ENCODE results near the gene BAZ2B.
A peak's percentile ranks its signal among the peaks of the same experiment; 100 is the strongest.

BAZ2B gene

GRCh38 chr2:159531475-159531874 is 84.9 kb downstream of the BAZ2B start:
- no peak for DNase-seq

- DNase-seq, result no peak
Measured at GRCh38 chr2:159526433-159526832, 89.9 kb downstream of the BAZ2B start.

- DNase-seq, result no peak
Measured at GRCh38 chr2:159525012-159525411, 91.3 kb downstream of the BAZ2B start.

DNA sequence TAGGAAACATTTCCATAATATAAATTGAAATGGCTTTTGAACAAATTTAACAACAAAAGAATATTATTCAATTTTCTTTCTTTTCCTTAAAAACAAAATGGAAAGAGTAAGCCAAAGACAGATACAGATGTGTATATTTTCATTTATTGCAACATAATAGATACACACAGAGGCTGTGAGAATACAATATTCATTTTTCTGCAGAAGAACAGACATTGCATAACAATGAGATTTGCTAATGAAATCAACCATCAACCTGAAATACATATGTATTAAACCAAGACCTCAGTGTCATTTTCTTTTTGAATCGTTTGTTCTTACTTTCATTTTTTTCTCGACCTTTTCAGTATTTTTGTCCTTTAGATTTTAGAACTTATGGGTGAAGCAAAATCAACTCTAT is 95.1 kb downstream of the BAZ2B start:
- DNase-seq, result no peak

GRCh38 chr2:159518321-159519005 is 97.9 kb downstream of the BAZ2B start:
- no peak for DNase-seq

- peak; percentile 74 for DNase-seq
Measured at GRCh38 chr2:159516241-159516758, 100.0 kb downstream of the BAZ2B start.

DNA sequence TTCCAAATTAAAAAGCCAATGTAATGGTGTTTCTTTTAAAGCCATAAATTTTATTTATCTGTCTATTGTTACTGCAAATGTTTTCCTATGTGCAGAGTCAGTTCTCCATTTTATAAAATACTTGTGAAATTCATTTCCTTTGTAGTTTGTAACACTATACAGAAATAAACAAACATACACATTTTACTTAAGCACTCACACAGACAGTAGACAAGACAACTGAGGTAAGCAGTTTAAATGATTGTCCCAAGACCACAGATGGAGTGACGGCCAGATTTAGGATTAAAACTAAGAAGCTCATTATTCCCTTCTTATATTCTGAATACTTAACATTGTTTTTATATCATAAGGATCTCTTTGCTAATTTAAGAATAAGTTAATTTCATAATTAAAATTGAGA is 100.9 kb downstream of the BAZ2B start:
- no peak for DNase-seq

DNA sequence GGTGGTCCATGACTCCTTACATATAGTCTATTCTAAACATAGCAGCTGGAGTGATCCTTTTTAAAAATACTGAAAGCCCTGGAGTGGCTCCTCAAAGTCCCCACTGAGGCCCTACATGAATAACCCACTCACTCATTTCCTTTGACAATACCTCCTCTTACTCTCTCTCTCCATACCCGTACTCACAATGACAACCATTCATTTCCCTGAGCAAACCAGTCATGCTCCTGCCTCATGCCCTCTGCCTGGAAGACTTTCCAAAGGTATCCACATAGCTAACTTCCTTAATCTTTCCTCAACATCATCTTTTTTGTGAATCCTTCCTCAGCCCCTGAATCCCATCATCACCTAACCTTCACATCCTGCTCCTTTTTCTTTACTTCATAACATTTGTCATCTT is 102.6 kb downstream of the BAZ2B start:
- DNase-seq, result no peak

GRCh38 chr2:159508140-159508539 is 108.2 kb downstream of the BAZ2B start:
- no peak for DNase-seq

- DNase-seq, result no peak
Measured at GRCh38 chr2:159506764-159507440, 109.4 kb downstream of the BAZ2B start.

DNA sequence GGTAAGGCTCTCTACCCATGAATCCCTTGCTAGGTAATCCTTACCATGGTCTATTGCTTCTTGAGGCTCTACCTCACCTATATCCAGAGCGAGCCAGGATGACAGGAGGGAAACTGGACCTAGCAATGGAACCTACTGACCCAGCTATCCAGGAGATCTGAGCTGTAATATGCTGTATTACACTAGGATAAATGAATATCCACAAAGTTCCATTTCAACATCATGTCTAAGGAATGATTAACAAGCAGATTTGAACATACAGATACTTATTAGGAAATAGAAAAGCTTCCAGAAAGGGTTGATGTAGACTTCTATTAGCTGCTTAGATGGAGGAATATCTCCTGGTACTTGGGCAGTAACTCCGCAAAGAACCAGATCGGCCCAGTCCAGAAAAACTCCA is 110.1 kb downstream of the BAZ2B start:
- DNase-seq, result no peak

GRCh38 chr2:159505196-159505595 is 111.2 kb downstream of the BAZ2B start:
- DNase-seq, result no peak

DNA sequence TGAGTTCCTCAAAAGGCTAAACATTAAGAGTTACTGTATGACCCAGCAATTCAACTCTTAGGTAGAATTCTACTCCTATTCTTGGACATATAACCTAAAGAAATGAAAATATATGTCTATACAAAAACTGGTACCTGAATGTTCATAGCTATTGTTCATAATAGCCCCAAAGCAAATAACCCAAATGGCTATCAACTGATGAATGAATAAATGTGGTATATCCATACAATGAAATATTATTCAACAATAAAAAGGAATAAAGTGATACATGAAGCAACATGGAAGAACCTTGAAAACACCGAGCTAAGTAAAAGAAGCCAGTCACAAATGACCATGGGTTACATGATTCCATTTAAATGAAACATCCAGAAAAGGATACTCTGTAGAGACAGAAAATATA is 114.6 kb downstream of the BAZ2B start:
- DNase-seq, result no peak

DNA sequence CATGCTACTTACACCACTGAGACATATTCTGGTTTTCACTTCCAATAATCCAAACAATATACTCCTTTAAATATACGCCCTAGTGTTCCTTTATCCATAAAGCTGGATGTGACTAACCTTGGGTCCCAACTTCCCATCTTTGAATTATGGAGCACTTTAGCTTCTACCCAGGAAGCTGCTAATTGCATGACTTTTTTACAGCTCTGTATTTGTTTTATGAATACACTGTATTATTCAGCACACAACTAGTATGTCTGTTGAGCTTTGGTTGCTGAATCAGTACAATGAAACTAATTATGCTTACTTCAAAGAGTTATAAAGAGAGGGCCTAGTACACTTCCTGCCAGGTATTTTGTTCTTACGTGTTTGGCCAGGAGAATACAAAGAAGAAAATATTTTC is 118.5 kb downstream of the BAZ2B start:
- DNase-seq, result no peak

GRCh38 chr2:159497256-159497655 is 119.1 kb downstream of the BAZ2B start:
- no peak for DNase-seq

- DNase-seq, result no peak
Measured at GRCh38 chr2:159489476-159489875, 126.9 kb downstream of the BAZ2B start.

DNA sequence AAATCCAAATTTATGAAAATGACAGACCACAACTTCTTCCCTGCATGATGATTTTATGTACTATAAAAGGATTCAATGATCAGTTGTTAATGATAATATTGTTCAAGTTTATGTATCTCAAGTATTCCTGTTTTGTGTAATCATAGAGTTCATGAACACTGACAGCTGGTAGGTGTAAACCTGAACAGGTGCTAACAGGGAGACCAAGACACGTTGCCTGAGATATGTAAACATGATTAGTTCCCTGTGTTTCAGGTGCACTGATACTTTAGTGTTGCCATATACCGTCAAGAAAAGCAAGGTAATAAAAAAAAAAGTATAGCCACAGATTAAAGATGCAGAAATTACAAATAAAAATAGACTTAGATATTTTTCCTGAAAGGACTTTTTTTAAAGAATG is 131.8 kb downstream of the BAZ2B start:
- no peak for DNase-seq

- no peak for DNase-seq
Measured at GRCh38 chr2:159476329-159476728, 140.0 kb downstream of the BAZ2B start.

DNA sequence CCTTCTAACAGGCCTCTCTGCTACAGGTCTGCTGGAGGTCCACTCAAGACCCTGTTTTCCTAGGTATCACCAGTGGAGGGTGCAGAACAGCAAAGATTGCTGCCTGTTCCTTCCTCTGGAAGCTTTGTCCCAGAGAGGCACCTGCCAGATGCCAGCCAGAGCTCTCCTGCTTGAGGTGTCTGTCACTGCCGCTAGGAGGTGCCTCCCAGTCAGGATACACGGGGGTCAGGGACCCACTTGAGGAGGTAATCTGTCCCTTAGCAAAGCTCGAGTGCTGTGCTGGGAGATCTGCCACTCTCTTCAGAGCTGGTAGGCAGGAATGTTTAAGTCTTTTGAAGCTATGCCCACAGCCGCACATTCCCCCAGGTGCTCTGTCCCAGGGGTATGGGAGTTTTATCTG is 140.6 kb downstream of the BAZ2B start:
- DNase-seq, result no peak

DNA sequence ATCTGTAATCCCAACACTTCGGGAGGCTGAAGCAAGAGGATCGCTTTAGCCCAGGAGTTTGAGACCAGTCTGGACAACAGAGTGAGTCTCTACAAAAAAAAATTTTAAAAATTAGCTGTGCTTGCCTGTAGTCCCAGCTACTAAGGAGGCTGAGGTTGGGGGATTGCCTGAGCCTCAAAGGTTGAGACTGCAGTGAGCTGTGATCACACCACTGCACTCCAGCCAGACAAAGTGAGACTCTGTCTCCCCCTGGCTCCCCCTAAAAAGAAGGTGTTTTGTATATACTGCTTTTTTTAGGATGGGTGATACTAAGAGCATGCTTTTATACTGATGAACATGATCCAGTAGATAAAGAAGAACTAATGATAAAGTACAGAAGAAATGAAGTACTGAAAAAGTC is 145.0 kb downstream of the BAZ2B start:
- no peak for DNase-seq

DNA sequence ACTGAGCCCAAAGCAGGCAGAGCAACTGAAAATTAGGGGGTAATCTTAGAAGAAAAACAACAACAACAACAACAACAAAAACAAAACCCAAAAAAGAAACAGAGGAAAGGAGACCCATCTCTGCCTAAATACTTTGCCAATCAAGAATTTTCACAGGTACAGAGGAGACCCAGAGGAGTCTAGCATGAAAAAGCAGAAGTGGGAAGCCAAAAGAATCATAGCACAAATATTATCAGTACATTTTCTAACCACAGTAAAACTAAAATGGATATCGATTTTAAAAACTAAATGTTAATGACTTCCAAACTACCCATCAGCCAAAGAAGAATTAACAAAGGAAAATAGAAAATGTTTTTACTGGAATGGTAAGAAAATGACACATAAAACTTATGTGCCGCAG is 148.1 kb downstream of the BAZ2B start:
- DNase-seq, result no peak

GRCh38 chr2:159462961-159463360 is 153.4 kb downstream of the BAZ2B start:
- DNase-seq, result no peak

DNA sequence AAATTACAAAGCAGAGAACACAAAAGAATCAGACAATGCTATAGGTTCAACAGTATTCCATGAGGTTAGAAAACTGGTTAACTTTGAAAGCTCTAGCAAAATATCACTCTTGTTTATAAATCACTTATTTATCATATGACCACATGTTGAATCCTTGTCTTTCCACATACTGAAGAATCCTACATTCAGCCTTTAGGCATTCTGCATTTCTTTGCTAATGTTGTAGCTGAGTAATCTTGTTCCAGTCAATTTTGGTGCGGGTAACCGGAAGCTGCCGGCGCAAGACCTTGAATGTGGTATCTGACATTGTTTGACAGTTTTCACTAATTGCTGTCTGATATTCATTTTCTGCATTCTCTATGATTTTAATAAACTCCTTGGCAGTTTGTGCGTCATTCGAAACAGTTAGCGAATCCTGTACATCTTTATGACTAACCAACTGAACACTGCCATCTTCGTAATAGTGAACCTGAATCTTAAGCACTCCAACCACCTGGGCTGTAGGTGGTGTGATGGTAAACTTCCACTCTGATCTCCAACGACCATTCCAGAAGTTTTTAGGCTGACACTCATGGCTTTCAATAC is 154.1 kb downstream of the BAZ2B start:
- no peak for DNase-seq

- no peak for DNase-seq
Measured at GRCh38 chr2:159461076-159461475, 155.3 kb downstream of the BAZ2B start.
